Activated CD8-positive, alpha-beta T cell treated with anti-CD3 and anti-CD28 coated beads for 36 hours (primary cell): ENCODE results near the gene CLCN4. TPM values are rescaled to one million over a fixed set of nuclear protein-coding genes. Genes with fewer than 3 reads are reported as not detected.

Experiments
- ATAC-seq: fragments of 200-7000 bp; cut with Tn5 transposase; one replicate; pipeline ENCODE4 v1.10.0; 2021; ENCODE audit warnings: mild to moderate bottlenecking, moderate library complexity
- CTCF ChIA-PET: fragments of 350-600 bp; sonication (Branson Sonifier 250); formaldehyde crosslinking; loops from one replicate; lab custom pipeline; 2021; ENCODE audit warnings: antibody characterized with exemption; lab: Charles Lee
- POLR2A ChIA-PET: fragments of 350-600 bp; sonication (Branson Sonifier 250); formaldehyde crosslinking; loops from one replicate; lab custom pipeline; 2021; ENCODE audit warnings: antibody characterized with exemption; lab: Charles Lee
- DNase-seq: peaks from one replicate; pipeline ENCODE4 v3.0.0-alpha.2; 2020
- H3K27ac Mint-ChIP-seq: one replicate; pipeline ENCODE4 v1.8.0; 2021; ENCODE audit warnings: mild to moderate bottlenecking, mixed read lengths
- H3K27me3 Mint-ChIP-seq: one replicate; pipeline ENCODE4 v1.8.0; 2021; ENCODE audit warnings: mixed read lengths
- H3K36me3 Mint-ChIP-seq: one replicate; pipeline ENCODE4 v1.8.0; 2021; ENCODE audit warnings: low read depth, mixed read lengths
- H3K4me1 Mint-ChIP-seq: one replicate; pipeline ENCODE4 v1.8.0; 2021; ENCODE audit warnings: low read depth, mixed read lengths
- H3K4me3 Mint-ChIP-seq: one replicate; pipeline ENCODE4 v1.8.0; 2021; ENCODE audit warnings: mild to moderate bottlenecking, moderate library complexity, mixed read lengths
- H3K9me3 Mint-ChIP-seq: one replicate; pipeline ENCODE4 v1.8.0; 2021; ENCODE audit warnings: mixed read lengths
- CTCF ChIP-seq: fragments of 200-600 bp; IDR thresholded peaks from one replicate; pipeline ENCODE4 v1.8.0; 2022; ENCODE audit warnings: antibody characterized with exemption, mild to moderate bottlenecking
- intact Hi-C: fragments of 100-400 bp; cut with micrococcal nuclease; formaldehyde crosslinking; loops from one replicate; pipeline ENCODE4 v1.10.0; 2022
- total RNA-seq, 2 experiments: library from RNA; stranded (reverse); gene quantifications; one replicate each; pipeline ENCODE4 v1.2.3, GENCODE V29; 2021

CLCN4 gene
- total RNA-seq, 2 experiments from 2014 or later = not detected

- DNase-seq (no peak), ATAC-seq (no peak)
- H3K27me3 Mint-ChIP-seq = no peaks in the 10 kb centered on the region
- intact Hi-C loops = no loop called here
- POLR2A ChIA-PET = no interaction called here
- no peak overlapping the region for H3K4me3 Mint-ChIP-seq
- H3K9me3 Mint-ChIP-seq = no peaks in the 10 kb centered on the region
- H3K36me3 Mint-ChIP-seq = no peaks in the 10 kb centered on the region
- H3K4me1 Mint-ChIP-seq = no peaks in the 10 kb centered on the region
- CTCF ChIA-PET = no interaction called here
- TF ChIP-seq CTCF = no peak
- no peak overlapping the region for H3K27ac Mint-ChIP-seq
Observed at GRCh38 chrX:10237241-10237640, 80.5 kb downstream of the CLCN4 start.

- no peak for ATAC-seq
- no peaks in the 10 kb centered on the region for H3K9me3 Mint-ChIP-seq
- H3K27me3 Mint-ChIP-seq = no peaks in the 10 kb centered on the region
- H3K36me3 Mint-ChIP-seq = no peaks in the 10 kb centered on the region
- H3K4me1 Mint-ChIP-seq = no peaks in the 10 kb centered on the region
- POLR2A ChIA-PET = no interaction called here
- no peak overlapping the region for H3K4me3 Mint-ChIP-seq
- no peak overlapping the region for H3K27ac Mint-ChIP-seq
- no peak for DNase-seq
- no peak for TF ChIP-seq CTCF
- intact Hi-C loops = no loop called here
- CTCF ChIA-PET = interaction anchor here (1.1 kb wide), 1 partner anchor 49 kb away, joined by 3 read pairs; no protein-coding TSS in a partner anchor
Observed at GRCh38 chrX:10239611-10240064, 82.9 kb downstream of the CLCN4 start.

- H3K36me3 Mint-ChIP-seq = no peaks in the 10 kb centered on the region
- no peaks in the 10 kb centered on the region for H3K9me3 Mint-ChIP-seq
- H3K4me1 Mint-ChIP-seq = no peaks in the 10 kb centered on the region
- DNase-seq = no peak
- no peak for TF ChIP-seq CTCF
- no peak overlapping the region for H3K27ac Mint-ChIP-seq
- no peaks in the 10 kb centered on the region for H3K27me3 Mint-ChIP-seq
- no peak overlapping the region for H3K4me3 Mint-ChIP-seq
- intact Hi-C loops = no loop called here
- no peak for ATAC-seq
- CTCF ChIA-PET = no interaction called here
- POLR2A ChIA-PET = no interaction called here
Observed at GRCh38 chrX:10240918-10241317, 84.1 kb downstream of the CLCN4 start.

GRCh38 chrX:10242026-10242425 lies 85.3 kb downstream of the CLCN4 start:
- Mint-ChIP-seq H3K9me3 (no peaks in the 10 kb centered on the region), H3K27ac (no peak overlapping the region), H3K27me3 (no peaks in the 10 kb centered on the region), H3K4me1 (no peaks in the 10 kb centered on the region), H3K36me3 (no peaks in the 10 kb centered on the region), H3K4me3 (no peak overlapping the region)
- DNase-seq = no peak
- no peak for TF ChIP-seq CTCF
- intact Hi-C loops = no loop called here
- ChIA-PET POLR2A (no interaction called here), CTCF (no interaction called here)
- ATAC-seq = no peak

- H3K27ac Mint-ChIP-seq = no peak overlapping the region
- no peak for DNase-seq
- H3K36me3 Mint-ChIP-seq = no peaks in the 10 kb centered on the region
- no peaks in the 10 kb centered on the region for H3K4me1 Mint-ChIP-seq
- intact Hi-C loops = no loop called here
- ATAC-seq = no peak
- H3K4me3 Mint-ChIP-seq = no peak overlapping the region
- POLR2A ChIA-PET = no interaction called here
- no peaks in the 10 kb centered on the region for H3K27me3 Mint-ChIP-seq
- no peaks in the 10 kb centered on the region for H3K9me3 Mint-ChIP-seq
- TF ChIP-seq CTCF = no peak
- CTCF ChIA-PET = no interaction called here
Observed at GRCh38 chrX:10243106-10243505, 86.3 kb downstream of the CLCN4 start.
